ENCODE measurements around the gene SARM1. TPM values are rescaled to one million over a fixed set of nuclear protein-coding genes. Genes with fewer than 3 reads are reported as not detected.

Gene SARM1
- total RNA-seq, 1 experiment from 2014 or later: 32.8 TPM

DNA sequence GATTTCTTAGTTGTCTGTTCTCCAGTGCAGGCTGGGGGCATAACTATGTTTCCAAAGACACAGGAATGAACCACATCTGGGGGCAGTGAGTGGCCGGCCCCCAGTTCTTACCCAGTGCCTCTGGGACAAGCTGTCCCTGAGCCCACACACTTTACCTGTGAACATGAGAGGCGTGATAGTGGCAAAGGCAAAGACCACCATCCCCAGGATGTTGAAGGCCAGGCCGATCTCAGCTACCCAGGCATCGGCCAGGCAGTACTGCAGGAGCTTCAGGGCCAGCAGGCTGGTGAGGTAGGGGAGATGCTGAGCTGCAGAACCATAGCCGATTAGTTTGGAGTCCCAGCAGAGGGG is 32.9 kb downstream of the SARM1 start:
- Histone ChIP-seq H3K36me3 (ENCODE audit: control insufficient read depth, insufficient read depth, low read length) (peaks cover 19% of the 10 kb centered on the region), H3K4me3 (ENCODE audit: low read depth, low read length) (peak overlapping the region; percentile 10; the same call in 1 of the 2 replicates), H3K27me3 (replicated peaks; ENCODE audit: control insufficient read depth, insufficient read depth, low read length) (no peaks in the 10 kb centered on the region), H3K9me3 (no peaks in the 10 kb centered on the region), H3K4me1 (peaks cover 53% of the 10 kb centered on the region)
- H3K9me3 Mint-ChIP-seq (ENCODE audit: unreplicated experiment): no peaks in the 10 kb centered on the region
- ChIA-PET CTCF (interaction anchor here (0.6 to 2.3 kb wide), 4 partner anchors 12 to 162 kb away, joined by 3 to 14 read pairs (median 7); partner anchors contain the start of gene VTN), POLR2A (interaction anchor here (1.5 to 4.6 kb wide), 4 partner anchors 10 to 69 kb away, joined by 5 to 40 read pairs (median 8); partner anchors contain the start of genes IFT20, POLDIP2, TNFAIP1 and VTN)
- intact Hi-C loops (cut with micrococcal nuclease; ENCODE audit: unreplicated experiment): loop anchor here (2.0 to 10.0 kb wide), 2 partner anchors 20 to 170 kb away; no protein-coding TSS in a partner anchor
- TF ChIP-seq CTCF (IDR thresholded peaks at IDR 0.05; ENCODE audit: insufficient read depth in 1 of 2, low read depth in 1 of 2, low read length in 1 of 2, severe bottlenecking in 1 of 2, unreplicated experiment in 1 of 2): no peak
- peak overlapping the region; percentile 90 for H3K4me3 Mint-ChIP-seq (ENCODE audit: unreplicated experiment)
- H3K27me3 Mint-ChIP-seq (ENCODE audit: insufficient read depth, unreplicated experiment): no peaks in the 10 kb centered on the region
- H3K36me3 Mint-ChIP-seq (ENCODE audit: insufficient read depth, unreplicated experiment): peaks cover 65% of the 10 kb centered on the region
- peaks cover 31% of the 10 kb centered on the region for H3K4me1 Mint-ChIP-seq (ENCODE audit: low read depth, unreplicated experiment)
- peak overlapping the region; percentile 72 for H3K27ac Mint-ChIP-seq (ENCODE audit: unreplicated experiment)
- no peak for DNase-seq
- no TSS peak for BruUV-seq (replicated peaks)

GRCh38 chr17:28404812-28405570 is 33.5 kb downstream of the SARM1 start:
- Mint-ChIP-seq H3K9me3 (ENCODE audit: unreplicated experiment) (no peaks in the 10 kb centered on the region), H3K4me1 (ENCODE audit: low read depth, unreplicated experiment) (peaks cover 31% of the 10 kb centered on the region), H3K4me3 (ENCODE audit: unreplicated experiment) (peak overlapping the region; percentile 90), H3K27me3 (ENCODE audit: insufficient read depth, unreplicated experiment) (no peaks in the 10 kb centered on the region), H3K36me3 (ENCODE audit: insufficient read depth, unreplicated experiment) (peaks cover 60% of the 10 kb centered on the region), H3K27ac (ENCODE audit: unreplicated experiment) (peak overlapping the region; percentile 72)
- Histone ChIP-seq H3K36me3 (ENCODE audit: control insufficient read depth, insufficient read depth, low read length) (peaks cover 17% of the 10 kb centered on the region), H3K9me3 (no peaks in the 10 kb centered on the region), H3K4me3 (ENCODE audit: low read depth, low read length) (peak overlapping the region; percentile 78), H3K27me3 (replicated peaks; ENCODE audit: control insufficient read depth, insufficient read depth, low read length) (no peaks in the 10 kb centered on the region), H3K4me1 (peaks cover 56% of the 10 kb centered on the region)
- ChIA-PET CTCF (interaction anchor here (0.7 to 2.3 kb wide), 6 partner anchors 10 to 70 kb away, joined by 3 to 14 read pairs (median 3); partner anchors contain the start of genes IFT20, TNFAIP1 and VTN), POLR2A (interaction anchor here (0.5 to 4.6 kb wide), 7 partner anchors 10 to 364 kb away, joined by 3 to 40 read pairs (median 5); partner anchors contain the start of genes IFT20, POLDIP2, TNFAIP1 and VTN)
- no peak for DNase-seq
- no TSS peak for BruUV-seq (replicated peaks)
- intact Hi-C loops (cut with micrococcal nuclease; ENCODE audit: unreplicated experiment): loop anchor here (2.0 to 10.0 kb wide), 2 partner anchors 20 to 170 kb away; no protein-coding TSS in a partner anchor
- no peak for TF ChIP-seq CTCF (IDR thresholded peaks at IDR 0.05; ENCODE audit: insufficient read depth in 1 of 2, low read depth in 1 of 2, low read length in 1 of 2, severe bottlenecking in 1 of 2, unreplicated experiment in 1 of 2)
